K562 (cell line): ENCODE results near the gene ICAM3. TPM values are rescaled to one million over a fixed set of nuclear protein-coding genes. Genes with fewer than 3 reads are reported as not detected.

Experiments used
- ARID4B ChIP-seq: sonication (generic); formaldehyde crosslinking; IDR thresholded peaks from 2 replicates; pipeline ENCODE4 v1.8.0; 2022; ENCODE audit warnings: mild to moderate bottlenecking, missing genetic modification reagents
- GABPB1 ChIP-seq: sonication (generic); formaldehyde crosslinking; IDR thresholded peaks from 2 replicates; pipeline ENCODE4 v1.8.0; 2022; ENCODE audit warnings: mild to moderate bottlenecking, missing genetic modification reagents
- MAFG ChIP-seq: fragments of 450-650 bp; conservative IDR thresholded peaks from 2 replicates; pipeline ENCODE4 v1.6.1; 2016; ENCODE audit warnings: missing genetic modification characterization, missing compliant biosample characterization
- MECOM ChIP-seq: fragments of 250-450 bp; sonication (Bioruptor Pico); IDR thresholded peaks from 2 replicates; pipeline ENCODE4 v1.8.0; 2022; ENCODE audit warnings: inconsistent platforms
- MXD1 ChIP-seq: fragments of 250-450 bp; sonication (Bioruptor Pico); IDR thresholded peaks from 2 replicates; pipeline ENCODE4 v1.8.0; 2021; ENCODE audit warnings: borderline replicate concordance, mild to moderate bottlenecking, moderate library complexity; ENCODE audit not compliant: poor library complexity, severe bottlenecking
- POLR2B ChIP-seq: fragments of 450-650 bp; IDR thresholded peaks from 2 replicates; pipeline ENCODE4 v1.6.1; 2018; ENCODE audit warnings: low read depth; ENCODE audit not compliant: partially characterized antibody
- U2AF1 ChIP-seq: fragments of 200-400 bp; formaldehyde crosslinking; optimal IDR thresholded peaks from 2 replicates; pipeline ENCODE3; 2017; ENCODE audit warnings: mild to moderate bottlenecking, low read depth, low read length, moderate library complexity
- ZBTB2 ChIP-seq: fragments of 450-650 bp; IDR thresholded peaks from 2 replicates; pipeline ENCODE4 v1.6.1; 2016; ENCODE audit warnings: antibody characterized with exemption
- ZNF444 ChIP-seq: fragments of 250-450 bp; sonication (Bioruptor Pico); IDR thresholded peaks from 2 replicates; pipeline ENCODE4 v1.4.0; 2020; ENCODE audit warnings: mild to moderate bottlenecking, moderate library complexity
- ZNF695 ChIP-seq: fragments of 450-650 bp; formaldehyde crosslinking; IDR thresholded peaks from 2 replicates; pipeline ENCODE4 v1.4.0; 2020; ENCODE audit warnings: mild to moderate bottlenecking, moderate library complexity
- ZNF699 ChIP-seq: fragments of 250-450 bp; sonication (Bioruptor Pico); IDR thresholded peaks from 2 replicates; pipeline ENCODE4 v1.8.0; 2021; ENCODE audit warnings: mild to moderate bottlenecking, moderate library complexity; ENCODE audit not compliant: insufficient replicate concordance
- polyA plus RNA-seq, 8 experiments: library from polyadenylated mRNA; depleted of rRNA in 4 of 8; stranded (reverse) in 5 of 8; unstranded in 3 of 8; fragments of >200 nt; fragmentation: Nextera tagmentation in 2 of 8; fragmentation: Illumina TruSeq in 1 of 8; extraction: Ambion mirVana in 2 of 8; extraction: Trizol in 1 of 8; gene quantifications; 2 replicates each; pipeline versions ENCODE4 v1.2.1 to v1.2.3, GENCODE V29; 2011 to 2014; ENCODE audit warnings: inconsistent platforms in 1 of 8, missing spikeins in 1 of 8
- total RNA-seq, 7 experiments: library from RNA; depleted of rRNA in 6 of 7; stranded (reverse); fragments of >200 nt in 6 of 7; fragmentation: Illumina TruSeq in 2 of 7; extraction: Trizol in 2 of 7; gene quantifications; 2 replicates each; pipeline versions ENCODE4 v1.2.1 to v1.2.3, GENCODE V29; 2011 to 2021; ENCODE audit warnings: low replicate concordance in 1 of 7
- TF ChIP-seq, protein P1 (sequence below): fragments of 250-450 bp; sonication (Bioruptor Pico); IDR thresholded peaks from 2 replicates; pipeline ENCODE4 v1.5.0; 2020; ENCODE audit warnings: mild to moderate bottlenecking
- TF ChIP-seq, protein P2 (sequence below): fragments of 450-650 bp; IDR thresholded peaks from 2 replicates; pipeline ENCODE4 v1.6.1; 2018; ENCODE audit warnings: mild to moderate bottlenecking, low read depth; ENCODE audit not compliant: partially characterized antibody

The ICAM3 gene
- total and polyA plus RNA-seq, 9 of the 15 experiments (the other 6 are each of a cell fraction or from before 2014, with no cell fraction given): 6.5 to 39.5 (median 24.2) TPM

- TF ChIP-seq POLR2B: no peak
- TF ChIP-seq, protein P1, sequence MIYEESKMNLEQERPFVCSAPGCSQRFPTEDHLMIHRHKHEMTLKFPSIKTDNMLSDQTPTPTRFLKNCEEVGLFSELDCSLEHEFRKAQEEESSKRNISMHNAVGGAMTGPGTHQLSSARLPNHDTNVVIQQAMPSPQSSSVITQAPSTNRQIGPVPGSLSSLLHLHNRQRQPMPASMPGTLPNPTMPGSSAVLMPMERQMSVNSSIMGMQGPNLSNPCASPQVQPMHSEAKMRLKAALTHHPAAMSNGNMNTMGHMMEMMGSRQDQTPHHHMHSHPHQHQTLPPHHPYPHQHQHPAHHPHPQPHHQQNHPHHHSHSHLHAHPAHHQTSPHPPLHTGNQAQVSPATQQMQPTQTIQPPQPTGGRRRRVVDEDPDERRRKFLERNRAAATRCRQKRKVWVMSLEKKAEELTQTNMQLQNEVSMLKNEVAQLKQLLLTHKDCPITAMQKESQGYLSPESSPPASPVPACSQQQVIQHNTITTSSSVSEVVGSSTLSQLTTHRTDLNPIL (CRISPR knock-in tag): no peak
- TF ChIP-seq MXD1: no peak
- no peak for TF ChIP-seq MAFG (tag)
- no peak for TF ChIP-seq ZNF695 (CRISPR knock-in tag)
- TF ChIP-seq ARID4B (CRISPR knock-in tag): no peak
- no peak for TF ChIP-seq U2AF1
- no peak for TF ChIP-seq GABPB1
- TF ChIP-seq, protein P2, sequence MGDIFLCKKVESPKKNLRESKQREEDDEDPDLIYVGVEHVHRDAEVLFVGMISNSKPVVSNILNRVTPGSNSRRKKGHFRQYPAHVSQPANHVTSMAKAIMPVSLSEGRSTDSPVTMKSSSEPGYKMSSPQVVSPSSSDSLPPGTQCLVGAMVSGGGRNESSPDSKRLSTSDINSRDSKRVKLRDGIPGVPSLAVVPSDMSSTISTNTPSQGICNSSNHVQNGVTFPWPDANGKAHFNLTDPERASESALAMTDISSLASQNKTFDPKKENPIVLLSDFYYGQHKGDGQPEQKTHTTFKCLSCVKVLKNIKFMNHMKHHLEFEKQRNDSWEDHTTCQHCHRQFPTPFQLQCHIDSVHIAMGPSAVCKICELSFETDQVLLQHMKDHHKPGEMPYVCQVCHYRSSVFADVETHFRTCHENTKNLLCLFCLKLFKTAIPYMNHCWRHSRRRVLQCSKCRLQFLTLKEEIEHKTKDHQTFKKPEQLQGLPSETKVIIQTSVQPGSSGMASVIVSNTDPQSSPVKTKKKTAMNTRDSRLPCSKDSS: no peak
- peak; percentile 86 for TF ChIP-seq ZBTB2
- TF ChIP-seq ZNF699: no peak
- TF ChIP-seq ZNF444: no peak
- no peak for TF ChIP-seq MECOM (CRISPR knock-in tag)
Observed at GRCh38 chr19:10299545-10300458, 39.6 kb downstream of the ICAM3 start (continued).
